ENCODE data around the gene TGFA. TPM values are rescaled to one million over a fixed set of nuclear protein-coding genes. Genes with fewer than 3 reads are reported as not detected.

Gene TGFA
- total and polyA plus RNA-seq, 4 donors: 1.1 to 2.9 (median 1.7) TPM

DNA sequence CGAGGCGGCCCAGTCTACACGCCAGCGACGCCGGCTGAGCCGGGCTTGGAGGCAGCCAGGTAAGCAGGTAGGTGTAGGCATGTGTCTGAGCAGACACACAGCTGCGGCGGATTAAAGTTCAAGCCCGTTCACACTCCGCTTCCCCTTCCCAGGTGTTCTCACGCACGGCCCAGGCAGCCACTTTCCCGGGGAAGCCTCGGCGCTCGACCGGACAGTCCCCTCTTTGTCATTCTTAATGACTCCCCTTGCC lies 367 bp downstream of the TGFA start (continued):
- TF ChIP-seq, protein P1, sequence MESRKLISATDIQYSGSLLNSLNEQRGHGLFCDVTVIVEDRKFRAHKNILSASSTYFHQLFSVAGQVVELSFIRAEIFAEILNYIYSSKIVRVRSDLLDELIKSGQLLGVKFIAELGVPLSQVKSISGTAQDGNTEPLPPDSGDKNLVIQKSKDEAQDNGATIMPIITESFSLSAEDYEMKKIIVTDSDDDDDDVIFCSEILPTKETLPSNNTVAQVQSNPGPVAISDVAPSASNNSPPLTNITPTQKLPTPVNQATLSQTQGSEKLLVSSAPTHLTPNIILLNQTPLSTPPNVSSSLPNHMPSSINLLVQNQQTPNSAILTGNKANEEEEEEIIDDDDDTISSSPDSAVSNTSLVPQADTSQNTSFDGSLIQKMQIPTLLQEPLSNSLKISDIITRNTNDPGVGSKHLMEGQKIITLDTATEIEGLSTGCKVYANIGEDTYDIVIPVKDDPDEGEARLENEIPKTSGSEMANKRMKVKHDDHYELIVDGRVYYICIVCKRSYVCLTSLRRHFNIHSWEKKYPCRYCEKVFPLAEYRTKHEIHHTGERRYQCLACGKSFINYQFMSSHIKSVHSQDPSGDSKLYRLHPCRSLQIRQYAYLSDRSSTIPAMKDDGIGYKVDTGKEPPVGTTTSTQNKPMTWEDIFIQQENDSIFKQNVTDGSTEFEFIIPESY (IDR thresholded peaks at IDR 0.05): no peak
- TF ChIP-seq JUND (IDR thresholded peaks at IDR 0.05) (no peak), YY1 (IDR thresholded peaks at IDR 0.05) (no peak), HNF4A (conservative IDR thresholded peaks at IDR 0.05) (no peak), GABPA (IDR thresholded peaks at IDR 0.05 in 1 of 2, conservative IDR thresholded peaks at IDR 0.05 in 1 of 2) (no peak), NR2F2 (IDR thresholded peaks at IDR 0.05) (no peak), FOXA2 (IDR thresholded peaks at IDR 0.05) (no peak)

DNA sequence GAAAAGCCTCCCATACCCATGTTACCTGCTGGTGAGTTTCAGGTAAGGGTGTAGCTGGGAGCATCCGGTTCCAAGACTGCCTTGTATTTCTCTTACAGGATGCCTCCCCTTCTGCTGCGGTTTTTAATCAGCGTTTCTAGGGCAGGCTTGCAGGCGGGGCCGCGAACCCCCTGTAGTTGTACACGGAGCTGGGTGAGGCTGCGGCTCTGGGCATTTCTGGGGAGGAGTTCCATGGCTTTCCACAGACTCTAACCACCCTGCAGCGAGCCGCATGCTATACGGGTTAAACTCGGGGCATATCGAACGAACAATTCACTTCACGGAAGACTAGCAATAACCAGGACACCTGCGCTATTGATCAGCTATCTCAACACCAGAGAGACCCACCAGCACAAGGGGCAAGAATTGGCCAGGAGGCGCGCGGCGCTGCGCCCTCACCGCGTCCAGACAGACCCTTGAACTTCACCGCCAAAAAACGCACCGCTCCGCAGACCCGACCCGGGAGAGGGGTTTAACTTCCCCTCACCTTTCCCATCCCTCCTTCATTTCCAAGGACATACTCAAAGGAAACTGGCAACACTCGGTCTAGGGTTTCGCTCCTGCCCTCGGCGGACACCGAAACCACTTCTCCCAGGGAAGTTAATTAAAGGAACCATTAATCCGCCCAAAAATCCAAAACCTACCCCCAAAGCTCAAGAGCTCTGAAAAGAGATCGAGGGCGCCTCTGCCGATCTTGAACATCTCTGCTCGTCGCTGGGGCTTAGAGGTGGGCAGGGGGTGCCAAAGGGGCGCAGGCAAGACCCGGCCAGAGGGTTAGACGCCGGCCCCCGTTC lies 909 bp downstream of the TGFA start:
- H3K36me3 ChIP-seq (ENCODE audit: control insufficient read depth in 4 of 4, insufficient read depth in 3 of 4, low read depth in 1 of 4, low read length in 3 of 4): no peaks in the 10 kb centered on the region
- H3K4me3 ChIP-seq (ENCODE audit: low read depth in 1 of 3, low read length in 3 of 3): peak overlapping the region; percentile 60 to 83 (median 67)
- no peaks in the 10 kb centered on the region for H3K9me3 ChIP-seq (ENCODE audit: control insufficient read depth in 4 of 4, low read length in 3 of 4)
- WGBS: 2% methylated on average over 45 of the region's 45 CpGs
- peak overlapping the region; percentile 47 to 75 for H3K9ac ChIP-seq (ENCODE audit: low read depth in 1 of 2, low read length in 2 of 2)
- no peak for TF ChIP-seq SP1 (IDR thresholded peaks at IDR 0.05)
- no peak for TF ChIP-seq YY1 (IDR thresholded peaks at IDR 0.05)
- no peak for TF ChIP-seq HNF4G (IDR thresholded peaks at IDR 0.05)
- TF ChIP-seq, protein P2, sequence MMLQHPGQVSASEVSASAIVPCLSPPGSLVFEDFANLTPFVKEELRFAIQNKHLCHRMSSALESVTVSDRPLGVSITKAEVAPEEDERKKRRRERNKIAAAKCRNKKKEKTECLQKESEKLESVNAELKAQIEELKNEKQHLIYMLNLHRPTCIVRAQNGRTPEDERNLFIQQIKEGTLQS (IDR thresholded peaks at IDR 0.05): no peak
- TF ChIP-seq, protein P3, sequence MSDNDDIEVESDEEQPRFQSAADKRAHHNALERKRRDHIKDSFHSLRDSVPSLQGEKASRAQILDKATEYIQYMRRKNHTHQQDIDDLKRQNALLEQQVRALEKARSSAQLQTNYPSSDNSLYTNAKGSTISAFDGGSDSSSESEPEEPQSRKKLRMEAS (IDR thresholded peaks at IDR 0.05): no peak
- TF ChIP-seq TAF1 (conservative IDR thresholded peaks at IDR 0.05): no peak
- no peak for TF ChIP-seq FOXA2 (IDR thresholded peaks at IDR 0.05)
- TF ChIP-seq, protein P4, sequence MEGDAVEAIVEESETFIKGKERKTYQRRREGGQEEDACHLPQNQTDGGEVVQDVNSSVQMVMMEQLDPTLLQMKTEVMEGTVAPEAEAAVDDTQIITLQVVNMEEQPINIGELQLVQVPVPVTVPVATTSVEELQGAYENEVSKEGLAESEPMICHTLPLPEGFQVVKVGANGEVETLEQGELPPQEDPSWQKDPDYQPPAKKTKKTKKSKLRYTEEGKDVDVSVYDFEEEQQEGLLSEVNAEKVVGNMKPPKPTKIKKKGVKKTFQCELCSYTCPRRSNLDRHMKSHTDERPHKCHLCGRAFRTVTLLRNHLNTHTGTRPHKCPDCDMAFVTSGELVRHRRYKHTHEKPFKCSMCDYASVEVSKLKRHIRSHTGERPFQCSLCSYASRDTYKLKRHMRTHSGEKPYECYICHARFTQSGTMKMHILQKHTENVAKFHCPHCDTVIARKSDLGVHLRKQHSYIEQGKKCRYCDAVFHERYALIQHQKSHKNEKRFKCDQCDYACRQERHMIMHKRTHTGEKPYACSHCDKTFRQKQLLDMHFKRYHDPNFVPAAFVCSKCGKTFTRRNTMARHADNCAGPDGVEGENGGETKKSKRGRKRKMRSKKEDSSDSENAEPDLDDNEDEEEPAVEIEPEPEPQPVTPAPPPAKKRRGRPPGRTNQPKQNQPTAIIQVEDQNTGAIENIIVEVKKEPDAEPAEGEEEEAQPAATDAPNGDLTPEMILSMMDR (IDR thresholded peaks at IDR 0.05; ENCODE audit: low read depth, low read length, missing input control): no peak
- TF ChIP-seq HNF4A (conservative IDR thresholded peaks at IDR 0.05): no peak
- no peak for TF ChIP-seq JUND (IDR thresholded peaks at IDR 0.05)
- TF ChIP-seq, protein P1 (IDR thresholded peaks at IDR 0.05): no peak
- no peak for TF ChIP-seq GABPA (IDR thresholded peaks at IDR 0.05 in 1 of 2, conservative IDR thresholded peaks at IDR 0.05 in 1 of 2)
- no peak for TF ChIP-seq NR2F2 (IDR thresholded peaks at IDR 0.05)
- TF ChIP-seq, protein P5, sequence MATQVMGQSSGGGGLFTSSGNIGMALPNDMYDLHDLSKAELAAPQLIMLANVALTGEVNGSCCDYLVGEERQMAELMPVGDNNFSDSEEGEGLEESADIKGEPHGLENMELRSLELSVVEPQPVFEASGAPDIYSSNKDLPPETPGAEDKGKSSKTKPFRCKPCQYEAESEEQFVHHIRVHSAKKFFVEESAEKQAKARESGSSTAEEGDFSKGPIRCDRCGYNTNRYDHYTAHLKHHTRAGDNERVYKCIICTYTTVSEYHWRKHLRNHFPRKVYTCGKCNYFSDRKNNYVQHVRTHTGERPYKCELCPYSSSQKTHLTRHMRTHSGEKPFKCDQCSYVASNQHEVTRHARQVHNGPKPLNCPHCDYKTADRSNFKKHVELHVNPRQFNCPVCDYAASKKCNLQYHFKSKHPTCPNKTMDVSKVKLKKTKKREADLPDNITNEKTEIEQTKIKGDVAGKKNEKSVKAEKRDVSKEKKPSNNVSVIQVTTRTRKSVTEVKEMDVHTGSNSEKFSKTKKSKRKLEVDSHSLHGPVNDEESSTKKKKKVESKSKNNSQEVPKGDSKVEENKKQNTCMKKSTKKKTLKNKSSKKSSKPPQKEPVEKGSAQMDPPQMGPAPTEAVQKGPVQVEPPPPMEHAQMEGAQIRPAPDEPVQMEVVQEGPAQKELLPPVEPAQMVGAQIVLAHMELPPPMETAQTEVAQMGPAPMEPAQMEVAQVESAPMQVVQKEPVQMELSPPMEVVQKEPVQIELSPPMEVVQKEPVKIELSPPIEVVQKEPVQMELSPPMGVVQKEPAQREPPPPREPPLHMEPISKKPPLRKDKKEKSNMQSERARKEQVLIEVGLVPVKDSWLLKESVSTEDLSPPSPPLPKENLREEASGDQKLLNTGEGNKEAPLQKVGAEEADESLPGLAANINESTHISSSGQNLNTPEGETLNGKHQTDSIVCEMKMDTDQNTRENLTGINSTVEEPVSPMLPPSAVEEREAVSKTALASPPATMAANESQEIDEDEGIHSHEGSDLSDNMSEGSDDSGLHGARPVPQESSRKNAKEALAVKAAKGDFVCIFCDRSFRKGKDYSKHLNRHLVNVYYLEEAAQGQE (IDR thresholded peaks at IDR 0.05): no peak
- TF ChIP-seq RXRA (IDR thresholded peaks at IDR 0.05): no peak
- no peak for TF ChIP-seq EGR1 (IDR thresholded peaks at IDR 0.05; ENCODE audit: low read depth in 2 of 2)
- TF ChIP-seq FOXA1 (IDR thresholded peaks at IDR 0.05): no peak
- TF ChIP-seq RAD21 (IDR thresholded peaks at IDR 0.05): no peak
- peaks cover 4 to 20% (median 13%) of the 10 kb centered on the region in 4 donors for H3K4me1 ChIP-seq (ENCODE audit: control insufficient read depth in 4 of 4, insufficient read depth in 4 of 4, low read length in 3 of 4)
- peak overlapping the region; percentile 75 to 88 for H3K27ac ChIP-seq (ENCODE audit: low read depth in 1 of 2, low read length in 2 of 2)
- no peaks in the 10 kb centered on the region for H3K27me3 ChIP-seq (ENCODE audit: control insufficient read depth in 4 of 4, insufficient read depth in 4 of 4, low read length in 3 of 4)
- no peak for DNase-seq (ENCODE audit: low spot score)

Data from liver (tissue), 9 donors.